Neural progenitor cell (in vitro differentiated cells): ENCODE measurements around the gene CYP26B1.

Source experiments
- EZH2 ChIP-seq: fragments of 200-600 bp; sonication (generic); IDR thresholded peaks from 2 replicates; pipeline ENCODE4 v1.6.1; 2017; ENCODE audit warnings: antibody characterized with exemption, mild to moderate bottlenecking, moderate library complexity
- EZH2phosphoT487 ChIP-seq: fragments of 200-600 bp; sonication (generic); IDR thresholded peaks from 2 replicates; pipeline ENCODE4 v1.6.1; 2017; ENCODE audit warnings: antibody characterized with exemption
- TF ChIP-seq, protein P1 (sequence below): fragments of 200-600 bp; sonication (generic); IDR thresholded peaks from 2 replicates; pipeline ENCODE4 v1.5.1; 2017; ENCODE audit warnings: antibody characterized with exemption, mild to moderate bottlenecking

DNA sequence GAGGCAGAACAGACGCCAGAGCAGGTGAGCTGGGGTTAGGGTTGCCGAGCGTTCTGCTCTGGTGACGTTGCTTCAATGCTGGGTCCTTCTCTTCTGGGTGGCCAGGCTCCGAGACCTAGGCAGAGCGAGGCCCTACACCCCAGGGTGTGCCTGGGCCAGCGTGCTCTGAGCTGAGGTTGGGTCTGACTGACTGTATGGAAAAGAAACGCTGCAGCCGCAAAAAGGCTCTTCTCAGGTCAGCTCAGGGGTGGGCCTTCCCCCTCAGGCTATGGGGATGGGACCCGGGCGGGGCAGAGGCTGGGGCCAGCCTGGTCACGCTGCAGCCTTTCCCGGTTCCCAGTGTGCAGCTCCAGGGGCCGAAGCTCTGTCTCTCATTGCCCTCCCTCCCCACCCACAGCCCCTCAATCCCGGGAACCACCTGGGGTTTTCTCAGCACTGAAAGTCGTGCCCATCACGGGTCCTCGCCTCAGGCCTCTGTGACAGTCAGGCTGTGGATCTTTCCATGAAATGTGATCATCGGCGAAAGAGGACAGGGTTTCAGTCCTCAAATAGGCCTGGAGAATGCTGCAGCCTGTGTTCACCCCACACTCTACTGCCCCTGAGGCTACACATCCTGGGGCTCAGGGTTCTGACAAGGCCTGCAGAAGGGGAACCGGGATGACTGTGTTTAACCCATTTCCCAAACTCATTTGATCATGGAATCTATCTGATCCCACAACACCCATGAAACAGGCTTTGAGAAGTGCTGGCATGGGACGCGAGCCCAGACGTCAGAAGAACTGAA lies 19.4 kb downstream of the CYP26B1 start:
- TF ChIP-seq, protein P1, sequence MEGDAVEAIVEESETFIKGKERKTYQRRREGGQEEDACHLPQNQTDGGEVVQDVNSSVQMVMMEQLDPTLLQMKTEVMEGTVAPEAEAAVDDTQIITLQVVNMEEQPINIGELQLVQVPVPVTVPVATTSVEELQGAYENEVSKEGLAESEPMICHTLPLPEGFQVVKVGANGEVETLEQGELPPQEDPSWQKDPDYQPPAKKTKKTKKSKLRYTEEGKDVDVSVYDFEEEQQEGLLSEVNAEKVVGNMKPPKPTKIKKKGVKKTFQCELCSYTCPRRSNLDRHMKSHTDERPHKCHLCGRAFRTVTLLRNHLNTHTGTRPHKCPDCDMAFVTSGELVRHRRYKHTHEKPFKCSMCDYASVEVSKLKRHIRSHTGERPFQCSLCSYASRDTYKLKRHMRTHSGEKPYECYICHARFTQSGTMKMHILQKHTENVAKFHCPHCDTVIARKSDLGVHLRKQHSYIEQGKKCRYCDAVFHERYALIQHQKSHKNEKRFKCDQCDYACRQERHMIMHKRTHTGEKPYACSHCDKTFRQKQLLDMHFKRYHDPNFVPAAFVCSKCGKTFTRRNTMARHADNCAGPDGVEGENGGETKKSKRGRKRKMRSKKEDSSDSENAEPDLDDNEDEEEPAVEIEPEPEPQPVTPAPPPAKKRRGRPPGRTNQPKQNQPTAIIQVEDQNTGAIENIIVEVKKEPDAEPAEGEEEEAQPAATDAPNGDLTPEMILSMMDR: no peak
- TF ChIP-seq EZH2phosphoT487: no peak
- no peak for TF ChIP-seq EZH2
